ENCODE measurements around the gene DLGAP1. TPM values are rescaled to one million over a fixed set of nuclear protein-coding genes. Genes with fewer than 3 reads are reported as not detected.

The DLGAP1 gene
- total and polyA plus RNA-seq, 2 of the 13 experiments (the other 11 are each of a cell fraction or from before 2014, with no cell fraction given) = 0.01 TPM; not detected in 1

DNA sequence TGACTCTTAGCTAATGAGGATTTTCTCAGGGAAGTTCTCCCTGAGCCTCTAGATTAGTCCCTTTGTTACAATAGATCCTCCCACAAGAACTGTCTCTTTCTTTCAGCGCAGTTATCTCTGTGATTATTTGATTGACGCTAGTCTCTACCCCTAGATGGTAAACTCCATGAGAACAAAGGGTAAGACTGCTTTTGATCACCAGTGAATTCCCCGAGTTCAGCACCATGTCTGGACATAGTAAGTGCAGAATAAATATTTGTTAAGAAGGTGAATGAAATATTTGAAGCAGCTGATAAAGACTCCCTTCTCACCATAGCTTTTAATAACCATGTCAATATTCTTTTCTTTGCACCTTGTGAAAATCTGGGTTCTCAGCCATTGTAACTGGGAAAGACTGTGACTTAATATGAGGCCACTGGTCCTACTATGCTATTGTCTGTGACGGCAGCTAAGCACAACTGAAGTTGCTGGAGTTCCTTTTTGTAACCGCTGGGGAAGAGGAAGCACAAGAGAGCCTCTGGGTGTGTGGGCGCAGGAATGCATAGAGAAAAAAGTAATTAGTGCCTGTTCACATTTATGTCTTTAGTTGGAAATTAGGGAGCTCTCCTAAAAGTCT, 790.4 kb downstream of the DLGAP1 start (continued):
- TF ChIP-seq, protein P1, sequence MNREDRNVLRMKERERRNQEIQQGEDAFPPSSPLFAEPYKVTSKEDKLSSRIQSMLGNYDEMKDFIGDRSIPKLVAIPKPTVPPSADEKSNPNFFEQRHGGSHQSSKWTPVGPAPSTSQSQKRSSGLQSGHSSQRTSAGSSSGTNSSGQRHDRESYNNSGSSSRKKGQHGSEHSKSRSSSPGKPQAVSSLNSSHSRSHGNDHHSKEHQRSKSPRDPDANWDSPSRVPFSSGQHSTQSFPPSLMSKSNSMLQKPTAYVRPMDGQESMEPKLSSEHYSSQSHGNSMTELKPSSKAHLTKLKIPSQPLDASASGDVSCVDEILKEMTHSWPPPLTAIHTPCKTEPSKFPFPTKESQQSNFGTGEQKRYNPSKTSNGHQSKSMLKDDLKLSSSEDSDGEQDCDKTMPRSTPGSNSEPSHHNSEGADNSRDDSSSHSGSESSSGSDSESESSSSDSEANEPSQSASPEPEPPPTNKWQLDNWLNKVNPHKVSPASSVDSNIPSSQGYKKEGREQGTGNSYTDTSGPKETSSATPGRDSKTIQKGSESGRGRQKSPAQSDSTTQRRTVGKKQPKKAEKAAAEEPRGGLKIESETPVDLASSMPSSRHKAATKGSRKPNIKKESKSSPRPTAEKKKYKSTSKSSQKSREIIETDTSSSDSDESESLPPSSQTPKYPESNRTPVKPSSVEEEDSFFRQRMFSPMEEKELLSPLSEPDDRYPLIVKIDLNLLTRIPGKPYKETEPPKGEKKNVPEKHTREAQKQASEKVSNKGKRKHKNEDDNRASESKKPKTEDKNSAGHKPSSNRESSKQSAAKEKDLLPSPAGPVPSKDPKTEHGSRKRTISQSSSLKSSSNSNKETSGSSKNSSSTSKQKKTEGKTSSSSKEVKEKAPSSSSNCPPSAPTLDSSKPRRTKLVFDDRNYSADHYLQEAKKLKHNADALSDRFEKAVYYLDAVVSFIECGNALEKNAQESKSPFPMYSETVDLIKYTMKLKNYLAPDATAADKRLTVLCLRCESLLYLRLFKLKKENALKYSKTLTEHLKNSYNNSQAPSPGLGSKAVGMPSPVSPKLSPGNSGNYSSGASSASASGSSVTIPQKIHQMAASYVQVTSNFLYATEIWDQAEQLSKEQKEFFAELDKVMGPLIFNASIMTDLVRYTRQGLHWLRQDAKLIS (CRISPR knock-in tag; IDR thresholded peaks at IDR 0.05) = 0 out of 2 replicates have a peak, but pooled peaks have one; percentile 28
- TF ChIP-seq, protein P2, sequence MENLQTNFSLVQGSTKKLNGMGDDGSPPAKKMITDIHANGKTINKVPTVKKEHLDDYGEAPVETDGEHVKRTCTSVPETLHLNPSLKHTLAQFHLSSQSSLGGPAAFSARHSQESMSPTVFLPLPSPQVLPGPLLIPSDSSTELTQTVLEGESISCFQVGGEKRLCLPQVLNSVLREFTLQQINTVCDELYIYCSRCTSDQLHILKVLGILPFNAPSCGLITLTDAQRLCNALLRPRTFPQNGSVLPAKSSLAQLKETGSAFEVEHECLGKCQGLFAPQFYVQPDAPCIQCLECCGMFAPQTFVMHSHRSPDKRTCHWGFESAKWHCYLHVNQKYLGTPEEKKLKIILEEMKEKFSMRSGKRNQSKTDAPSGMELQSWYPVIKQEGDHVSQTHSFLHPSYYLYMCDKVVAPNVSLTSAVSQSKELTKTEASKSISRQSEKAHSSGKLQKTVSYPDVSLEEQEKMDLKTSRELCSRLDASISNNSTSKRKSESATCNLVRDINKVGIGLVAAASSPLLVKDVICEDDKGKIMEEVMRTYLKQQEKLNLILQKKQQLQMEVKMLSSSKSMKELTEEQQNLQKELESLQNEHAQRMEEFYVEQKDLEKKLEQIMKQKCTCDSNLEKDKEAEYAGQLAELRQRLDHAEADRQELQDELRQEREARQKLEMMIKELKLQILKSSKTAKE (CRISPR knock-in tag; IDR thresholded peaks at IDR 0.05; ENCODE audit: borderline replicate concordance) = peak; percentile 58
- no peak for TF ChIP-seq YEATS2 (CRISPR knock-in tag; IDR thresholded peaks at IDR 0.05; ENCODE audit: borderline replicate concordance)
- TF ChIP-seq CEBPB (IDR thresholded peaks at IDR 0.05; ENCODE audit: borderline replicate concordance, low read depth, low read length) = no peak
- no peak for TF ChIP-seq ZNF44 (CRISPR knock-in tag; IDR thresholded peaks at IDR 0.05)
- peak; percentile 44; the same call in 1 of the 2 replicates for TF ChIP-seq PPARG (CRISPR knock-in tag; conservative IDR thresholded peaks at IDR 0.05)
- TF ChIP-seq PRMT3 (CRISPR knock-in tag; IDR thresholded peaks at IDR 0.05; ENCODE audit: borderline replicate concordance, low read depth) = no peak
- TF ChIP-seq, protein P3, sequence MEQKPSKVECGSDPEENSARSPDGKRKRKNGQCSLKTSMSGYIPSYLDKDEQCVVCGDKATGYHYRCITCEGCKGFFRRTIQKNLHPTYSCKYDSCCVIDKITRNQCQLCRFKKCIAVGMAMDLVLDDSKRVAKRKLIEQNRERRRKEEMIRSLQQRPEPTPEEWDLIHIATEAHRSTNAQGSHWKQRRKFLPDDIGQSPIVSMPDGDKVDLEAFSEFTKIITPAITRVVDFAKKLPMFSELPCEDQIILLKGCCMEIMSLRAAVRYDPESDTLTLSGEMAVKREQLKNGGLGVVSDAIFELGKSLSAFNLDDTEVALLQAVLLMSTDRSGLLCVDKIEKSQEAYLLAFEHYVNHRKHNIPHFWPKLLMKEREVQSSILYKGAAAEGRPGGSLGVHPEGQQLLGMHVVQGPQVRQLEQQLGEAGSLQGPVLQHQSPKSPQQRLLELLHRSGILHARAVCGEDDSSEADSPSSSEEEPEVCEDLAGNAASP (CRISPR knock-in tag; IDR thresholded peaks at IDR 0.05; ENCODE audit: borderline replicate concordance) = peak; percentile 40; the same call in 1 of the 2 replicates
- TF ChIP-seq SYNCRIP (IDR thresholded peaks at IDR 0.05; ENCODE audit: insufficient read depth, low read depth, low read length) = no peak
- TF ChIP-seq, protein P4, sequence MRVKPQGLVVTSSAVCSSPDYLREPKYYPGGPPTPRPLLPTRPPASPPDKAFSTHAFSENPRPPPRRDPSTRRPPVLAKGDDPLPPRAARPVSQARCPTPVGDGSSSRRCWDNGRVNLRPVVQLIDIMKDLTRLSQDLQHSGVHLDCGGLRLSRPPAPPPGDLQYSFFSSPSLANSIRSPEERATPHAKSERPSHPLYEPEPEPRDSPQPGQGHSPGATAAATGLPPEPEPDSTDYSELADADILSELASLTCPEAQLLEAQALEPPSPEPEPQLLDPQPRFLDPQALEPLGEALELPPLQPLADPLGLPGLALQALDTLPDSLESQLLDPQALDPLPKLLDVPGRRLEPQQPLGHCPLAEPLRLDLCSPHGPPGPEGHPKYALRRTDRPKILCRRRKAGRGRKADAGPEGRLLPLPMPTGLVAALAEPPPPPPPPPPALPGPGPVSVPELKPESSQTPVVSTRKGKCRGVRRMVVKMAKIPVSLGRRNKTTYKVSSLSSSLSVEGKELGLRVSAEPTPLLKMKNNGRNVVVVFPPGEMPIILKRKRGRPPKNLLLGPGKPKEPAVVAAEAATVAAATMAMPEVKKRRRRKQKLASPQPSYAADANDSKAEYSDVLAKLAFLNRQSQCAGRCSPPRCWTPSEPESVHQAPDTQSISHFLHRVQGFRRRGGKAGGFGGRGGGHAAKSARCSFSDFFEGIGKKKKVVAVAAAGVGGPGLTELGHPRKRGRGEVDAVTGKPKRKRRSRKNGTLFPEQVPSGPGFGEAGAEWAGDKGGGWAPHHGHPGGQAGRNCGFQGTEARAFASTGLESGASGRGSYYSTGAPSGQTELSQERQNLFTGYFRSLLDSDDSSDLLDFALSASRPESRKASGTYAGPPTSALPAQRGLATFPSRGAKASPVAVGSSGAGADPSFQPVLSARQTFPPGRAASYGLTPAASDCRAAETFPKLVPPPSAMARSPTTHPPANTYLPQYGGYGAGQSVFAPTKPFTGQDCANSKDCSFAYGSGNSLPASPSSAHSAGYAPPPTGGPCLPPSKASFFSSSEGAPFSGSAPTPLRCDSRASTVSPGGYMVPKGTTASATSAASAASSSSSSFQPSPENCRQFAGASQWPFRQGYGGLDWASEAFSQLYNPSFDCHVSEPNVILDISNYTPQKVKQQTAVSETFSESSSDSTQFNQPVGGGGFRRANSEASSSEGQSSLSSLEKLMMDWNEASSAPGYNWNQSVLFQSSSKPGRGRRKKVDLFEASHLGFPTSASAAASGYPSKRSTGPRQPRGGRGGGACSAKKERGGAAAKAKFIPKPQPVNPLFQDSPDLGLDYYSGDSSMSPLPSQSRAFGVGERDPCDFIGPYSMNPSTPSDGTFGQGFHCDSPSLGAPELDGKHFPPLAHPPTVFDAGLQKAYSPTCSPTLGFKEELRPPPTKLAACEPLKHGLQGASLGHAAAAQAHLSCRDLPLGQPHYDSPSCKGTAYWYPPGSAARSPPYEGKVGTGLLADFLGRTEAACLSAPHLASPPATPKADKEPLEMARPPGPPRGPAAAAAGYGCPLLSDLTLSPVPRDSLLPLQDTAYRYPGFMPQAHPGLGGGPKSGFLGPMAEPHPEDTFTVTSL (CRISPR knock-in tag; IDR thresholded peaks at IDR 0.05; ENCODE audit: borderline replicate concordance) = 0 out of 2 replicates have a peak, but pooled peaks have one; percentile 29
- TF ChIP-seq, protein P5, sequence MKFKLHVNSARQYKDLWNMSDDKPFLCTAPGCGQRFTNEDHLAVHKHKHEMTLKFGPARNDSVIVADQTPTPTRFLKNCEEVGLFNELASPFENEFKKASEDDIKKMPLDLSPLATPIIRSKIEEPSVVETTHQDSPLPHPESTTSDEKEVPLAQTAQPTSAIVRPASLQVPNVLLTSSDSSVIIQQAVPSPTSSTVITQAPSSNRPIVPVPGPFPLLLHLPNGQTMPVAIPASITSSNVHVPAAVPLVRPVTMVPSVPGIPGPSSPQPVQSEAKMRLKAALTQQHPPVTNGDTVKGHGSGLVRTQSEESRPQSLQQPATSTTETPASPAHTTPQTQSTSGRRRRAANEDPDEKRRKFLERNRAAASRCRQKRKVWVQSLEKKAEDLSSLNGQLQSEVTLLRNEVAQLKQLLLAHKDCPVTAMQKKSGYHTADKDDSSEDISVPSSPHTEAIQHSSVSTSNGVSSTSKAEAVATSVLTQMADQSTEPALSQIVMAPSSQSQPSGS (CRISPR knock-in tag; IDR thresholded peaks at IDR 0.05) = no peak

Data from HepG2 (cell line).